ENCODE results near the gene APBA1.
"Not testable (repeated sequence)": the region's sequence is repeated elsewhere in the genome, so short reads cannot be mapped to it uniquely, and the experiment has no call there.

The APBA1 gene

GRCh38 chr9:69604568-69605219, 67.5 kb downstream of the APBA1 start:
- DNase-seq (ENCODE audit: low read depth): no peak

- DNase-seq (ENCODE audit: low read depth): no peak
These were observed 68.5 kb downstream of the APBA1 start for GRCh38 chr9:69603656-69604055.

- no peak for DNase-seq (ENCODE audit: low read depth)
These were observed 69.4 kb downstream of the APBA1 start for GRCh38 chr9:69602773-69603172.

- no peak for DNase-seq (ENCODE audit: low read depth)
These were observed 70.5 kb downstream of the APBA1 start for GRCh38 chr9:69601698-69602097.

- DNase-seq (ENCODE audit: low read depth): no peak
These were observed 71.7 kb downstream of the APBA1 start for GRCh38 chr9:69600314-69601047.

- DNase-seq (ENCODE audit: low read depth): no peak
These were observed 72.8 kb downstream of the APBA1 start for GRCh38 chr9:69599232-69599971.

GRCh38 chr9:69596906-69597305, 75.3 kb downstream of the APBA1 start:
- DNase-seq (ENCODE audit: low read depth): not testable (repeated sequence)

- DNase-seq (ENCODE audit: low read depth): no peak
These were observed 78.0 kb downstream of the APBA1 start for GRCh38 chr9:69594180-69594579.

- DNase-seq (ENCODE audit: low read depth): no peak
These were observed 78.4 kb downstream of the APBA1 start for GRCh38 chr9:69593756-69594155.

- DNase-seq (ENCODE audit: low read depth): no peak
These were observed 78.9 kb downstream of the APBA1 start for GRCh38 chr9:69593301-69593700.

GRCh38 chr9:69590266-69590665, 81.9 kb downstream of the APBA1 start:
- DNase-seq (ENCODE audit: low read depth): no peak

- no peak for DNase-seq (ENCODE audit: low read depth)
These were observed 83.0 kb downstream of the APBA1 start for GRCh38 chr9:69589156-69589555.

- DNase-seq (ENCODE audit: low read depth): no peak
These were observed 86.6 kb downstream of the APBA1 start for GRCh38 chr9:69585571-69585970.

GRCh38 chr9:69584759-69585158, 87.4 kb downstream of the APBA1 start:
- no peak for DNase-seq (ENCODE audit: low read depth)

GRCh38 chr9:69583645-69584234, 88.4 kb downstream of the APBA1 start:
- no peak for DNase-seq (ENCODE audit: low read depth)

- no peak for DNase-seq (ENCODE audit: low read depth)
These were observed 89.5 kb downstream of the APBA1 start for GRCh38 chr9:69582544-69583297.

- DNase-seq (ENCODE audit: low read depth): no peak
These were observed 90.2 kb downstream of the APBA1 start for GRCh38 chr9:69582018-69582417.

GRCh38 chr9:69580582-69581214, 91.5 kb downstream of the APBA1 start:
- no peak for DNase-seq (ENCODE audit: low read depth)

GRCh38 chr9:69579760-69580581, 92.2 kb downstream of the APBA1 start:
- DNase-seq (ENCODE audit: low read depth): no peak

GRCh38 chr9:69579032-69579758, 93.0 kb downstream of the APBA1 start:
- no peak for DNase-seq (ENCODE audit: low read depth)

Measured in activated gamma-delta T cell treated with anti-CD3 and anti-CD28 coated beads, Interleukin-2, amount 50 U/mL, for 16 hours (primary cell).